Upper lobe of right lung (tissue), 1 donor: ENCODE results near the gene CRYGA. TPM values are rescaled to one million over a fixed set of nuclear protein-coding genes. Genes with fewer than 3 reads are reported as not detected.

Experiments
- ATAC-seq: fragments of 200-7000 bp; cut with Tn5 transposase; one replicate; pipeline ENCODE4 v1.9.1; 2020; ENCODE audit warnings: mild to moderate bottlenecking, moderate library complexity
- DNase-seq: peaks from one replicate; pipeline ENCODE4 v3.0.0-alpha.2; 2020
- H3K27ac ChIP-seq: fragments of 200-600 bp; one replicate; pipeline ENCODE4 v1.8.0; 2022
- H3K27me3 ChIP-seq: fragments of 200-600 bp; one replicate; pipeline ENCODE4 v1.8.0; 2022; ENCODE audit warnings: mild to moderate bottlenecking
- H3K36me3 ChIP-seq: fragments of 200-600 bp; one replicate; pipeline ENCODE4 v1.8.0; 2022
- H3K4me1 ChIP-seq: fragments of 200-600 bp; one replicate; pipeline ENCODE4 v1.8.0; 2022
- H3K4me3 ChIP-seq: fragments of 200-600 bp; one replicate; pipeline ENCODE4 v1.8.0; 2022; ENCODE audit warnings: mild to moderate bottlenecking
- H3K9me3 ChIP-seq: fragments of 200-600 bp; one replicate; pipeline ENCODE4 v1.8.0; 2022
- intact Hi-C: fragments of 100-400 bp; cut with DNase I; formaldehyde crosslinking; loops from one replicate; pipeline ENCODE4 v1.11.0; 2022
- total RNA-seq: library from RNA; stranded (reverse); fragmentation: NEBNext Ultra II Directional; extraction: Animal tissue kit (Norgen Biotek cat#: 25700); gene quantifications from one replicate; pipeline ENCODE4 v1.2.1, GENCODE V29; 2021
- TF ChIP-seq, protein P1 (sequence below): fragments of 200-600 bp; IDR thresholded peaks from one replicate; pipeline ENCODE4 v1.8.0; 2022; ENCODE audit warnings: antibody characterized with exemption
- donor health status: DM: no; HTN: yes; CAD: no; lungs with severe emphysema.

CRYGA gene
- total RNA-seq, 1 donor from 2014 or later: not detected

DNA sequence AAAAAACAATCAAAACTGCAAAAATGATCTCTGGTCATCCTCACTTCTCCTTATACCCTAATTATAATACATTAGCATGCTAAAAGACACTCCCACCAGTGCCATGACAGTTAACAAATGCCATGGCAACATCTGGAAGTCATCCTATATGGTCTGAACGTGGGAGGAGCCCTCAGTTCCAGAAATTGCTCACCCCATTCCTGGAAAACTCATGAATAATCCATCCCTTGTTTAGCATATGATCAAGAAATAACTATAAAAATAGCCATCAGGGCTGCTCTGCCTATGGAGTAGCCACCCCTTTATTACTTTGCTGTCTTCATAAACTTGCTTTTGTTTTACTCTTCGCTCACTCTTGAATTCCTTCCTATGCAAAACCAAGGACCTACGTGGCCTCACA lies 32.1 kb upstream of the CRYGA start:
- no peaks in the 10 kb centered on the region for H3K27me3 ChIP-seq
- no peak overlapping the region for H3K4me3 ChIP-seq
- ATAC-seq (no peak), DNase-seq (no peak)
- intact Hi-C loops: no loop called here
- H3K9me3 ChIP-seq: no peaks in the 10 kb centered on the region
- no peak overlapping the region for H3K27ac ChIP-seq
- H3K36me3 ChIP-seq: no peaks in the 10 kb centered on the region
- TF ChIP-seq, protein P1, sequence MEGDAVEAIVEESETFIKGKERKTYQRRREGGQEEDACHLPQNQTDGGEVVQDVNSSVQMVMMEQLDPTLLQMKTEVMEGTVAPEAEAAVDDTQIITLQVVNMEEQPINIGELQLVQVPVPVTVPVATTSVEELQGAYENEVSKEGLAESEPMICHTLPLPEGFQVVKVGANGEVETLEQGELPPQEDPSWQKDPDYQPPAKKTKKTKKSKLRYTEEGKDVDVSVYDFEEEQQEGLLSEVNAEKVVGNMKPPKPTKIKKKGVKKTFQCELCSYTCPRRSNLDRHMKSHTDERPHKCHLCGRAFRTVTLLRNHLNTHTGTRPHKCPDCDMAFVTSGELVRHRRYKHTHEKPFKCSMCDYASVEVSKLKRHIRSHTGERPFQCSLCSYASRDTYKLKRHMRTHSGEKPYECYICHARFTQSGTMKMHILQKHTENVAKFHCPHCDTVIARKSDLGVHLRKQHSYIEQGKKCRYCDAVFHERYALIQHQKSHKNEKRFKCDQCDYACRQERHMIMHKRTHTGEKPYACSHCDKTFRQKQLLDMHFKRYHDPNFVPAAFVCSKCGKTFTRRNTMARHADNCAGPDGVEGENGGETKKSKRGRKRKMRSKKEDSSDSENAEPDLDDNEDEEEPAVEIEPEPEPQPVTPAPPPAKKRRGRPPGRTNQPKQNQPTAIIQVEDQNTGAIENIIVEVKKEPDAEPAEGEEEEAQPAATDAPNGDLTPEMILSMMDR: no peak
- H3K4me1 ChIP-seq: no peaks in the 10 kb centered on the region

DNA sequence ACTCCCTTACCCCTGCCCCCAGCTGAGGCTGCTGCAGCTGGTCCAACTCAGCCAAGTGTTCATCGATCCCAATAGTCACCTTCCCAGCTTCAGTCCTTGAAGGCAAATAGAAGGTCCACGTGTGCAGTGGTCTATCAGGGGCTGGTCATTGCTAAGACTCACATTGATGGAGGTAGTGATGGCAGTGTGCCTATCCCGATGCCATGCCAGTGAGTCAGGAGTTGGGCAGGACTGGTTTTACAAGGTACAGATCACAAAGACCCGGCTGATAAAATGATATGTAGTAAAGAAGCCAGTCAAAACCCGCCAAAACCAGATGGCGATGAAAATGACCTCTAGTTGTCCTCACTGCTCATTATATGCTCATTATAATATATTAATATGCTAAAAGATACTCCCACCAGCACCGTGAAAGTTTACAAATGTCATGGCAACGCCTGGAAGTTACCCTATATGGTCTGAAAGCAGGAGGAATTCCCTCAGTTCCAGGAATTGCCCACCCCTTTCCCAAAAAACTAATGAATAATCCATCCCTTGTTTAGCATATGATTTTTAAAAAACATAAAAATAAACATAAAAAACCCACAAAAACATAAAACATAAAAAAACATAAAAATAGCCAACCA lies 29.3 kb upstream of the CRYGA start:
- TF ChIP-seq, protein P1: no peak
- H3K36me3 ChIP-seq: no peaks in the 10 kb centered on the region
- no peaks in the 10 kb centered on the region for H3K4me1 ChIP-seq
- H3K27me3 ChIP-seq: no peaks in the 10 kb centered on the region
- no peak for DNase-seq
- H3K27ac ChIP-seq: no peak overlapping the region
- no peaks in the 10 kb centered on the region for H3K9me3 ChIP-seq
- no peak overlapping the region for H3K4me3 ChIP-seq
- no peak for ATAC-seq
- intact Hi-C loops: no loop called here

DNA sequence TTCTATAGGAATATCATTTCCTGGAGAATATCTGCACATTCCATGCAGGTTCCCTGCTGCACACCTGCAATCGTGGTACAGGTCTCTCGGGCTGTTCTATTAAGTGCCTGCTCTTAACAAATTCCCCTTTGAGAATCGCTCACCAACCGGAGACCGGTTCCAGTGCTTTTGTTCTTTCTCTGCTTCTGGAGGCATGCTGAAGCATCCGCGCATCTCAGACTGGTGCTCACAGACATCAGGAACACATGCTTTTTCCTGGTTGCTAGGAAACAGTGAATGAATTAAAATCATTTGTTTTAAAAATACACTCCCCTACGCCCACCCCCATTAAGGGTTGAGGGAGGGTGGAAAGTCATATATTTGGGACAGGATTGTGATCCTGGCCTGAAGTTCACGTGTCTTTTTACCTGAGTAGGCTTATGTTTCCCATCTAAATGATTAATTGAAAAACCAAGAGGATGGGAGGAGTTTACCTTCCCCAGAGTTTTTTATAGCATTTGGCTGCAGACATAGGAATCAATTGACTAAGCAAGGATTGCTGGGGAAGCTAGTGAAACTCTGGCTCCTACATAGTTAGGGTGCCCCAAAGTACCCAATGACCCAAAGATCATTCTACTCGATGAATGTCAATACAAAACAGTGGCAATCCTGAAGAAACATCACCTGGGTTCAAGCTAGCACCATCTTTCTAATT lies 26.6 kb upstream of the CRYGA start, which contains the start of gene C2orf80:
Gene C2orf80 (minus strand): TSS at position 221 of the 694 bp plus-strand sequence. CDS start 3,044 bp downstream, outside the sequence.
- Histone ChIP-seq H3K4me1 (no peaks in the 10 kb centered on the region), H3K36me3 (no peaks in the 10 kb centered on the region), H3K9me3 (no peaks in the 10 kb centered on the region), H3K4me3 (no peak within 1 kb of the TSS), H3K27ac (no peak within 1 kb of the TSS), H3K27me3 (no peaks in the 10 kb centered on the region)
- DNase-seq (no peak), ATAC-seq (no peak)
- TF ChIP-seq, protein P1: no peak
- intact Hi-C loops: no loop called here

DNA sequence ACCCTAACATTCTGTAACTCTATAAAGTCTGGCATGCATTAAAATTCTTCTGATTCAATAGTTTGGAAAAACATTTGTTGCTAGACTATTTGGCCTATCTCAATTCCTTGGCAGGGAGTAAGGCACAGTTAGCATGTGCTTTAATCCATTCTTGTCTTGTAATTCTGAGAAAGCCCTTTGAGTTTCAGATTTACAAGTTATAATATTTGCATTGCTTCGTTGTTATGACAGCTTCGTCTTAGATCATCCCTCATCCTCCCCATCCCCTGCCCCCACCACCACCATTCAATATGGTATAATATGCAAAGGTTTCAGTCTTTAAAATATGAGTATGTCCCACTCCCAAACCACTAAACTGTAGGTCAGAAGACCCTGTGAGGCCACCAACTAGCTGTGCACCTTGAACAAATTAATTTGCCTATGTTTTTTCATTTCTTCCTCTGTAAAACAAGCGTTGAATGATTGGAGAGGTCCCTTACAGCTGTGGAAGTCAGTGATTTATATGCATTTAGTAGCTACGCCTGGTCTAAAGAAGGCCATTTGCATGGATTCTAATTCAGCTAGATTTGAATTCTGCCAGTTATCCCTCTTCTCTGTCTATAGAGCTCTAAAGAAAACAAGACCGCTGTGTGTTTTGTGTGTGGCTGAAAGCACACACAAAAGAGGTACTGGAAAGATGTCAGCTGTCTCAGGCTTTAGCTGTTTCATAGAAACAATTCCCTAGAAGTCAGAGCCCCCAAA lies 25.9 kb upstream of the CRYGA start:
- H3K4me1 ChIP-seq: no peaks in the 10 kb centered on the region
- DNase-seq: no peak
- intact Hi-C loops: no loop called here
- H3K4me3 ChIP-seq: no peak overlapping the region
- ATAC-seq: no peak
- no peaks in the 10 kb centered on the region for H3K27me3 ChIP-seq
- TF ChIP-seq, protein P1: no peak
- H3K36me3 ChIP-seq: no peaks in the 10 kb centered on the region
- no peak overlapping the region for H3K27ac ChIP-seq
- no peaks in the 10 kb centered on the region for H3K9me3 ChIP-seq

DNA sequence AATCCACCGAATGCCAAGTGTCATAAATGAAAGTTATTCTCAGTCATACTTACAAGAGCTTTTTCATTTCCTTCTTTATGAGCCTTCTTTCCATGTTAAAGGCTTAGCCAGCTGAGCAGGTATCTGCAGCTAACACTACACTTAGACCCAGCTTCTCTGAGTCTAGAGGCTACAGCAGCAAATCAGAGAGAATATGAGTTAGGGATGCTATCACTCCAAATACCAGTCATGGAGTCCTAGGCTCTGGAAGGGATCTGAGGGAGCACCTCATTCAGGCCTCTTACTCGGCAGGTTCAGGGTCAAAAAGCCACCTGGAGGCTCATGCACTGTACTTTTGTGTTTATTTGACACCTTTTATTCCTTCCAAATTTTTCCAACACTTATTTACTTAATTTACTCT lies 23.5 kb upstream of the CRYGA start:
- Histone ChIP-seq H3K9me3 (no peaks in the 10 kb centered on the region), H3K4me1 (no peaks in the 10 kb centered on the region), H3K4me3 (no peak overlapping the region), H3K27me3 (no peaks in the 10 kb centered on the region), H3K27ac (no peak overlapping the region), H3K36me3 (no peaks in the 10 kb centered on the region)
- TF ChIP-seq, protein P1: no peak
- intact Hi-C loops: no loop called here
- DNase-seq (no peak), ATAC-seq (no peak)
